Measurements from ENCODE around the gene TBRG4. TPM values are rescaled to one million over a fixed set of nuclear protein-coding genes. Genes with fewer than 3 reads are reported as not detected.
A peak's percentile ranks its signal among the peaks of the same experiment; 100 is the strongest.

TBRG4 gene
- total and polyA plus RNA-seq, 5 donors from 2014 or later = 42.6 to 54.3 (median 46.6) TPM

GRCh38 chr7:45074528-45075354 lies 36.8 kb downstream of the TBRG4 start:
- Histone ChIP-seq H3K4me1 (ENCODE audit: control insufficient read depth, insufficient read depth, low read length, poor library complexity, severe bottlenecking) (no peaks in the 10 kb centered on the region), H3K27me3 (ENCODE audit: control insufficient read depth, insufficient read depth, low read length) (no peaks in the 10 kb centered on the region), H3K9me3 (ENCODE audit: control insufficient read depth in 2 of 2, low read length in 2 of 2) (no peaks in the 10 kb centered on the region), H3K4me3 (ENCODE audit: low read depth, low read length) (no peak overlapping the region), H3K36me3 (ENCODE audit: control insufficient read depth, insufficient read depth, low read length) (peaks cover 78% of the 10 kb centered on the region), H3K27ac (ENCODE audit: insufficient read depth, low read length, poor library complexity, severe bottlenecking) (no peak overlapping the region)
- ATAC-seq (ENCODE audit: low read depth in 2 of 2) (no peak), DNase-seq (no peak)
- H3K36me3 Mint-ChIP-seq = peaks cover 32% of the 10 kb centered on the region
- H3K4me1 Mint-ChIP-seq = peaks cover 0 to 25% (median 3%) of the 10 kb centered on the region in 4 donors
- no peaks in the 10 kb centered on the region for H3K27me3 Mint-ChIP-seq
- no peak overlapping the region for H3K27ac Mint-ChIP-seq
- no peaks in the 10 kb centered on the region for H3K9me3 Mint-ChIP-seq
- H3K4me3 Mint-ChIP-seq = no peak overlapping the region

GRCh38 chr7:45073786-45074527 lies 37.5 kb downstream of the TBRG4 start:
- DNase-seq (no peak), ATAC-seq (ENCODE audit: low read depth in 2 of 2) (no peak)
- Histone ChIP-seq H3K9me3 (ENCODE audit: control insufficient read depth in 2 of 2, low read length in 2 of 2) (no peaks in the 10 kb centered on the region), H3K36me3 (ENCODE audit: control insufficient read depth, insufficient read depth, low read length) (peaks cover 86% of the 10 kb centered on the region), H3K27me3 (ENCODE audit: control insufficient read depth, insufficient read depth, low read length) (no peaks in the 10 kb centered on the region), H3K4me1 (ENCODE audit: control insufficient read depth, insufficient read depth, low read length, poor library complexity, severe bottlenecking) (no peaks in the 10 kb centered on the region), H3K27ac (ENCODE audit: insufficient read depth, low read length, poor library complexity, severe bottlenecking) (no peak overlapping the region), H3K4me3 (ENCODE audit: low read depth, low read length) (no peak overlapping the region)
- no peaks in the 10 kb centered on the region for H3K27me3 Mint-ChIP-seq
- H3K27ac Mint-ChIP-seq = no peak overlapping the region
- no peaks in the 10 kb centered on the region for H3K9me3 Mint-ChIP-seq
- H3K4me3 Mint-ChIP-seq = no peak overlapping the region
- peaks cover 0 to 30% (median 6%) of the 10 kb centered on the region in 4 donors for H3K4me1 Mint-ChIP-seq
- peaks cover 32% of the 10 kb centered on the region for H3K36me3 Mint-ChIP-seq

GRCh38 chr7:45073031-45073785 lies 38.3 kb downstream of the TBRG4 start:
- H3K27ac Mint-ChIP-seq = peak overlapping the region in 1 of 3 donors; percentile 20
- peaks cover 94% of the 10 kb centered on the region for H3K36me3 ChIP-seq (ENCODE audit: control insufficient read depth, insufficient read depth, low read length)
- no peaks in the 10 kb centered on the region for H3K9me3 ChIP-seq (ENCODE audit: control insufficient read depth in 2 of 2, low read length in 2 of 2)
- H3K9me3 Mint-ChIP-seq = no peaks in the 10 kb centered on the region
- H3K36me3 Mint-ChIP-seq = peaks cover 36% of the 10 kb centered on the region
- peaks cover 3% of the 10 kb centered on the region for H3K27me3 Mint-ChIP-seq
- no peak overlapping the region for H3K4me3 Mint-ChIP-seq
- no peak overlapping the region for H3K4me3 ChIP-seq (ENCODE audit: low read depth, low read length)
- peaks cover 2% of the 10 kb centered on the region for H3K4me1 ChIP-seq (ENCODE audit: control insufficient read depth, insufficient read depth, low read length, poor library complexity, severe bottlenecking)
- H3K27me3 ChIP-seq (ENCODE audit: control insufficient read depth, insufficient read depth, low read length) = no peaks in the 10 kb centered on the region
- ATAC-seq (ENCODE audit: low read depth in 2 of 2) (no peak), DNase-seq (no peak)
- H3K27ac ChIP-seq (ENCODE audit: insufficient read depth, low read length, poor library complexity, severe bottlenecking) = no peak overlapping the region
- peaks cover 0 to 34% (median 10%) of the 10 kb centered on the region in 4 donors for H3K4me1 Mint-ChIP-seq

GRCh38 chr7:45072131-45073030 lies 39.1 kb downstream of the TBRG4 start:
- Mint-ChIP-seq H3K4me3 (no peak overlapping the region), H3K9me3 (no peaks in the 10 kb centered on the region), H3K27ac (peak overlapping the region in 1 of 3 donors; percentile 20), H3K4me1 (peaks cover 0 to 36% (median 14%) of the 10 kb centered on the region in 4 donors), H3K36me3 (peaks cover 36% of the 10 kb centered on the region), H3K27me3 (peaks cover 4% of the 10 kb centered on the region)
- H3K27ac ChIP-seq (ENCODE audit: insufficient read depth, low read length, poor library complexity, severe bottlenecking) = no peak overlapping the region
- peak in 1 of 2 donors; percentile 26 for ATAC-seq (ENCODE audit: low read depth in 2 of 2)
- H3K9me3 ChIP-seq (ENCODE audit: control insufficient read depth in 2 of 2, low read length in 2 of 2) = no peaks in the 10 kb centered on the region
- H3K27me3 ChIP-seq (ENCODE audit: control insufficient read depth, insufficient read depth, low read length) = no peaks in the 10 kb centered on the region
- H3K36me3 ChIP-seq (ENCODE audit: control insufficient read depth, insufficient read depth, low read length) = peaks cover 98% of the 10 kb centered on the region
- peaks cover 8% of the 10 kb centered on the region for H3K4me1 ChIP-seq (ENCODE audit: control insufficient read depth, insufficient read depth, low read length, poor library complexity, severe bottlenecking)
- no peak for DNase-seq
- H3K4me3 ChIP-seq (ENCODE audit: low read depth, low read length) = no peak overlapping the region

- Mint-ChIP-seq H3K4me3 (no peak overlapping the region), H3K27ac (peak overlapping the region in 2 of 3 donors; percentile 32 to 73), H3K36me3 (peaks cover 36% of the 10 kb centered on the region), H3K4me1 (peaks cover 0 to 44% (median 15%) of the 10 kb centered on the region in 4 donors), H3K27me3 (peaks cover 4% of the 10 kb centered on the region), H3K9me3 (no peaks in the 10 kb centered on the region)
- ATAC-seq (ENCODE audit: low read depth in 2 of 2) (no peak), DNase-seq (no peak)
- peaks cover 96% of the 10 kb centered on the region for H3K36me3 ChIP-seq (ENCODE audit: control insufficient read depth, insufficient read depth, low read length)
- H3K4me1 ChIP-seq (ENCODE audit: control insufficient read depth, insufficient read depth, low read length, poor library complexity, severe bottlenecking) = peaks cover 8% of the 10 kb centered on the region
- no peak overlapping the region for H3K4me3 ChIP-seq (ENCODE audit: low read depth, low read length)
- H3K27me3 ChIP-seq (ENCODE audit: control insufficient read depth, insufficient read depth, low read length) = no peaks in the 10 kb centered on the region
- no peak overlapping the region for H3K27ac ChIP-seq (ENCODE audit: insufficient read depth, low read length, poor library complexity, severe bottlenecking)
- no peaks in the 10 kb centered on the region for H3K9me3 ChIP-seq (ENCODE audit: control insufficient read depth in 2 of 2, low read length in 2 of 2)
Observed at GRCh38 chr7:45071528-45071927, 40.0 kb downstream of the TBRG4 start.

- peak overlapping the region in 1 of 4 donors; percentile 86 for H3K4me3 Mint-ChIP-seq
- peaks cover 4% of the 10 kb centered on the region for H3K27me3 Mint-ChIP-seq
- DNase-seq (no peak), ATAC-seq (ENCODE audit: low read depth in 2 of 2) (no peak)
- no peaks in the 10 kb centered on the region for H3K9me3 Mint-ChIP-seq
- H3K27ac ChIP-seq (ENCODE audit: insufficient read depth, low read length, poor library complexity, severe bottlenecking) = no peak overlapping the region
- peaks cover 96% of the 10 kb centered on the region for H3K36me3 ChIP-seq (ENCODE audit: control insufficient read depth, insufficient read depth, low read length)
- H3K4me1 ChIP-seq (ENCODE audit: control insufficient read depth, insufficient read depth, low read length, poor library complexity, severe bottlenecking) = peaks cover 8% of the 10 kb centered on the region
- peaks cover 0 to 54% (median 22%) of the 10 kb centered on the region in 4 donors for H3K4me1 Mint-ChIP-seq
- peaks cover 40% of the 10 kb centered on the region for H3K36me3 Mint-ChIP-seq
- no peaks in the 10 kb centered on the region for H3K9me3 ChIP-seq (ENCODE audit: control insufficient read depth in 2 of 2, low read length in 2 of 2)
- H3K27me3 ChIP-seq (ENCODE audit: control insufficient read depth, insufficient read depth, low read length) = no peaks in the 10 kb centered on the region
- no peak overlapping the region for H3K27ac Mint-ChIP-seq
- no peak overlapping the region for H3K4me3 ChIP-seq (ENCODE audit: low read depth, low read length)
Observed at GRCh38 chr7:45070254-45070642, 41.2 kb downstream of the TBRG4 start.

Measured in CD4-positive, CD25-positive, alpha-beta regulatory T cell (primary cell).